Epidermal melanocyte (primary cell): ENCODE measurements around the gene USP37.
"Not testable (repeated sequence)": the region's sequence is repeated elsewhere in the genome, so short reads cannot be mapped to it uniquely, and the experiment has no call there.

Source experiments
- DNase-seq: peaks from one replicate; pipeline ENCODE4 v3.0.0; 2011; ENCODE audit warnings: low spot score; ENCODE audit not compliant: insufficient read length

USP37 gene

GRCh38 chr2:218557941-218558340 is 10.2 kb downstream of the USP37 start:
- DNase-seq, result no peak

GRCh38 chr2:218555527-218555926 is 12.6 kb downstream of the USP37 start:
- no peak for DNase-seq

- not testable (repeated sequence) for DNase-seq
Observed at GRCh38 chr2:218554225-218554624, 13.9 kb downstream of the USP37 start.

GRCh38 chr2:218547978-218548377 is 20.2 kb downstream of the USP37 start:
- no peak for DNase-seq

GRCh38 chr2:218547511-218547910 is 20.6 kb downstream of the USP37 start:
- DNase-seq, result no peak

GRCh38 chr2:218546012-218546411 is 22.1 kb downstream of the USP37 start:
- no peak for DNase-seq

GRCh38 chr2:218540015-218540414 is 28.1 kb downstream of the USP37 start:
- no peak for DNase-seq

- no peak for DNase-seq
Observed at GRCh38 chr2:218536804-218537494, 31.2 kb downstream of the USP37 start.

GRCh38 chr2:218529990-218530389 is 38.2 kb downstream of the USP37 start:
- DNase-seq, result no peak

GRCh38 chr2:218528409-218528808 is 39.7 kb downstream of the USP37 start:
- not testable (repeated sequence) for DNase-seq

- DNase-seq, result no peak
Observed at GRCh38 chr2:218523651-218524050, 44.5 kb downstream of the USP37 start.

GRCh38 chr2:218518876-218519275 is 49.3 kb downstream of the USP37 start:
- DNase-seq, result no peak

- DNase-seq, result no peak
Observed at GRCh38 chr2:218517434-218518206, 50.5 kb downstream of the USP37 start.

- DNase-seq, result no peak
Observed at GRCh38 chr2:218516614-218517013, 51.5 kb downstream of the USP37 start.

GRCh38 chr2:218513676-218514075 is 54.5 kb downstream of the USP37 start:
- no peak for DNase-seq

- DNase-seq, result no peak
Observed at GRCh38 chr2:218508299-218508698, 59.9 kb downstream of the USP37 start.

- no peak for DNase-seq
Observed at GRCh38 chr2:218505754-218506371, 62.3 kb downstream of the USP37 start.

- no peak for DNase-seq
Observed at GRCh38 chr2:218501665-218502064, 66.5 kb downstream of the USP37 start.

- no peak for DNase-seq
Observed at GRCh38 chr2:218500501-218501060, 67.6 kb downstream of the USP37 start.

- no peak for DNase-seq
Observed at GRCh38 chr2:218485986-218486667, 82.0 kb downstream of the USP37 start.

GRCh38 chr2:218482651-218483050 is 85.5 kb downstream of the USP37 start:
- no peak for DNase-seq

GRCh38 chr2:218479595-218479994 is 88.6 kb downstream of the USP37 start:
- DNase-seq, result no peak
